Keratinocyte (primary cell): ENCODE results near the gene PGLYRP2.

Experiments used
- EZH2 ChIP-seq: IDR thresholded peaks from one replicate; pipeline ENCODE4 v1.6.1; 2012; ENCODE audit warnings: inconsistent platforms, mild to moderate bottlenecking, low read length, moderate library complexity
- TF ChIP-seq, protein P1 (sequence below), 3 experiments: IDR thresholded peaks in 1 of 3; conservative IDR thresholded peaks in 1 of 3; optimal IDR thresholded peaks in 1 of 3; 2 replicates in 2 of 3; 3 replicates in 1 of 3; pipeline versions ENCODE3 to v1.5.1; 2011; ENCODE audit warnings: low read length in 3 of 3, mild to moderate bottlenecking in 3 of 3, moderate library complexity in 2 of 3, control low read depth in 1 of 3, inconsistent platforms in 1 of 3; ENCODE audit not compliant: insufficient read depth in 2 of 3; ENCODE audit errors: extremely low read depth in 1 of 3

GRCh38 chr19:15436012-15436825 is 43.1 kb downstream of the PGLYRP2 start:
- TF ChIP-seq, protein P1, sequence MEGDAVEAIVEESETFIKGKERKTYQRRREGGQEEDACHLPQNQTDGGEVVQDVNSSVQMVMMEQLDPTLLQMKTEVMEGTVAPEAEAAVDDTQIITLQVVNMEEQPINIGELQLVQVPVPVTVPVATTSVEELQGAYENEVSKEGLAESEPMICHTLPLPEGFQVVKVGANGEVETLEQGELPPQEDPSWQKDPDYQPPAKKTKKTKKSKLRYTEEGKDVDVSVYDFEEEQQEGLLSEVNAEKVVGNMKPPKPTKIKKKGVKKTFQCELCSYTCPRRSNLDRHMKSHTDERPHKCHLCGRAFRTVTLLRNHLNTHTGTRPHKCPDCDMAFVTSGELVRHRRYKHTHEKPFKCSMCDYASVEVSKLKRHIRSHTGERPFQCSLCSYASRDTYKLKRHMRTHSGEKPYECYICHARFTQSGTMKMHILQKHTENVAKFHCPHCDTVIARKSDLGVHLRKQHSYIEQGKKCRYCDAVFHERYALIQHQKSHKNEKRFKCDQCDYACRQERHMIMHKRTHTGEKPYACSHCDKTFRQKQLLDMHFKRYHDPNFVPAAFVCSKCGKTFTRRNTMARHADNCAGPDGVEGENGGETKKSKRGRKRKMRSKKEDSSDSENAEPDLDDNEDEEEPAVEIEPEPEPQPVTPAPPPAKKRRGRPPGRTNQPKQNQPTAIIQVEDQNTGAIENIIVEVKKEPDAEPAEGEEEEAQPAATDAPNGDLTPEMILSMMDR (optimal IDR thresholded peaks at IDR 0.05 in 1 of 3, IDR thresholded peaks at IDR 0.05 in 1 of 3, conservative IDR thresholded peaks at IDR 0.05 in 1 of 3; ENCODE audit: extremely low read depth in 1 of 3, insufficient read depth in 2 of 3, low read length in 3 of 3) = no peak
- no peak for TF ChIP-seq EZH2
